Uterus (tissue), 4 donors: Measurements from ENCODE around the gene APOBEC3G. TPM values are rescaled to one million over a fixed set of nuclear protein-coding genes. Genes with fewer than 3 reads are reported as not detected.

Source experiments
- DNase-seq, 2 donors: peaks; one replicate each; pipeline ENCODE4 v3.0.0-alpha.2; 2019 to 2020
- H3K27ac ChIP-seq, 2 donors: fragments of 200-600 bp; sonication (generic); 1 replicate in 1 of 2; 2 replicates in 1 of 2; pipeline ENCODE4 v1.5.1; 2016 to 2018
- H3K27me3 ChIP-seq, 2 donors: fragments of 200-600 bp; sonication (generic); one replicate each; pipeline ENCODE4 v1.5.1; 2018 to 2019; ENCODE audit warnings: control low read depth in 1 of 2
- H3K36me3 ChIP-seq, 2 donors: fragments of 200-600 bp; sonication (generic); one replicate each; pipeline ENCODE4 v1.5.1; 2019; ENCODE audit warnings: control low read depth in 1 of 2
- H3K4me1 ChIP-seq, 2 donors: fragments of 200-600 bp; sonication (generic); one replicate each; pipeline ENCODE4 v1.5.1; 2018 to 2019; ENCODE audit warnings: control low read depth in 1 of 2
- H3K4me3 ChIP-seq, 2 donors: fragments of 200-600 bp; sonication (generic); 1 replicate in 1 of 2; 2 replicates in 1 of 2; pipeline ENCODE4 v1.5.1; 2018 to 2019; ENCODE audit warnings: mild to moderate bottlenecking in 1 of 2
- H3K9me3 ChIP-seq, 2 donors: fragments of 200-600 bp; sonication (generic); one replicate each; pipeline ENCODE4 v1.5.1; 2019; ENCODE audit warnings: control low read depth in 1 of 2
- POLR2A ChIP-seq, 2 donors: fragments of 450-650 bp; IDR thresholded peaks; one replicate each; pipeline ENCODE4 v1.6.1; 2016; ENCODE audit warnings: antibody characterized with exemption in 2 of 2, mild to moderate bottlenecking in 1 of 2, moderate library complexity in 1 of 2
- intact Hi-C: fragments of 100-400 bp; cut with DNase I; formaldehyde crosslinking; loops from one replicate; pipeline ENCODE4 v1.15.1; 2023; ENCODE audit warnings: low total_unique reads
- total RNA-seq, 4 donors: library from RNA; depleted of rRNA in 3 of 4; stranded (reverse); fragments of >200 nt in 3 of 4; gene quantifications; one replicate each; pipeline versions ENCODE4 v1.1.0 to v1.2.4, GENCODE V29; 2014 to 2023
- TF ChIP-seq, protein P1 (sequence below), 4 experiments: fragments of 200-600 bp in 2 of 4; fragments of 450-650 bp in 2 of 4; sonication (generic) in 2 of 4; IDR thresholded peaks; one replicate each; pipeline ENCODE4 v1.5.1; 2016 to 2019; ENCODE audit warnings: antibody characterized with exemption in 4 of 4, mild to moderate bottlenecking in 2 of 4, moderate library complexity in 1 of 4
- donor health status: DM: yes; HTN: yes; CAD: no.

The APOBEC3G gene
- total RNA-seq, 4 donors from 2014 or later, result 5.9 to 36.1 (median 21.6) TPM

DNA sequence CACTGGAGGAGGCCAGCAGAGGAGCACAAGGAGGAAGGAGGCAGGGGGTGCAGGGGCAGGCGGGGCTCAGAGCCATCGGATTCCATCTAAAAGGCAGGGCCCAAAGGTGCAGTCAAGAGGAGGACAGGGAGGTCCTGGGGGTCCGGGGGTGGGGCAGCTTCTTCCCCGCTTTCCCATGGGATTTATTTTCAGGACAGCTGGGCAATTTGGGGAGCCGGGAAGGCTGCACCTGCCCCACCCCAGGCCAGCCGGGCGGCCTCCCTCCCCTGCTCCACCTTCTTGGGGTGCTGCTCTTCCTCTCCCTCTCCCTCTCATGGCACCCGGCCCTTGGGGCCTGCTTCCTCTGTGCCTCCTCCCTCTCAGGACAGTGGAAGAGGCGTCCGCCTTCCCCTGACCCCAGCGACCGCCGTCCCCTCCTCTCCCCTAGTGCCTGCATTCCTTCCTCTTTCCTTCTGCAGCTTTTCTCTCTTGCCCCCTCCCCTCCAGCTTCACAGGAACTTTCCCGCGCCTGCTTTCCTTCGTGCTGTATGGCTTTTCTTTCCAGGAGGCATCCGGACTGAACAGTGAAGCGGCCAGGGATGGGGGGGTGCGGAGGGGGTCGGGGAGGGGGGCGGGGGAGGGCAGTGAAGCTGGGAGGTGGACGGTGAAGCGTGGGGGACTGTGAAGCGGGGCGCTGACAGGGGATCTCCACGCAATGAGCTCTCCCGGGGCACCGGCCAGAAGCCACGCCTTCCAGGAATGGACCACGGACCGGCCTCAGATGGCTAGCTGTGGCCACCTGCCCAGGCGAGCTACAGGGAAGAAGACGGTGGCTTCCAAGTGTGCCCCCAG, 46.9 kb downstream of the APOBEC3G start:
- Histone ChIP-seq H3K4me3 (no peak overlapping the region), H3K9me3 (no peaks in the 10 kb centered on the region), H3K27ac (no peak overlapping the region), H3K36me3 (no peaks in the 10 kb centered on the region), H3K4me1 (no peaks in the 10 kb centered on the region), H3K27me3 (no peaks in the 10 kb centered on the region)
- no peak for TF ChIP-seq POLR2A (IDR thresholded peaks at IDR 0.05)
- TF ChIP-seq, protein P1, sequence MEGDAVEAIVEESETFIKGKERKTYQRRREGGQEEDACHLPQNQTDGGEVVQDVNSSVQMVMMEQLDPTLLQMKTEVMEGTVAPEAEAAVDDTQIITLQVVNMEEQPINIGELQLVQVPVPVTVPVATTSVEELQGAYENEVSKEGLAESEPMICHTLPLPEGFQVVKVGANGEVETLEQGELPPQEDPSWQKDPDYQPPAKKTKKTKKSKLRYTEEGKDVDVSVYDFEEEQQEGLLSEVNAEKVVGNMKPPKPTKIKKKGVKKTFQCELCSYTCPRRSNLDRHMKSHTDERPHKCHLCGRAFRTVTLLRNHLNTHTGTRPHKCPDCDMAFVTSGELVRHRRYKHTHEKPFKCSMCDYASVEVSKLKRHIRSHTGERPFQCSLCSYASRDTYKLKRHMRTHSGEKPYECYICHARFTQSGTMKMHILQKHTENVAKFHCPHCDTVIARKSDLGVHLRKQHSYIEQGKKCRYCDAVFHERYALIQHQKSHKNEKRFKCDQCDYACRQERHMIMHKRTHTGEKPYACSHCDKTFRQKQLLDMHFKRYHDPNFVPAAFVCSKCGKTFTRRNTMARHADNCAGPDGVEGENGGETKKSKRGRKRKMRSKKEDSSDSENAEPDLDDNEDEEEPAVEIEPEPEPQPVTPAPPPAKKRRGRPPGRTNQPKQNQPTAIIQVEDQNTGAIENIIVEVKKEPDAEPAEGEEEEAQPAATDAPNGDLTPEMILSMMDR (IDR thresholded peaks at IDR 0.05), result no peak
- DNase-seq, result no peak
- intact Hi-C loops, result loop anchor here (10.0 kb wide), 1 partner anchor 259 kb away; no protein-coding TSS in a partner anchor

DNA sequence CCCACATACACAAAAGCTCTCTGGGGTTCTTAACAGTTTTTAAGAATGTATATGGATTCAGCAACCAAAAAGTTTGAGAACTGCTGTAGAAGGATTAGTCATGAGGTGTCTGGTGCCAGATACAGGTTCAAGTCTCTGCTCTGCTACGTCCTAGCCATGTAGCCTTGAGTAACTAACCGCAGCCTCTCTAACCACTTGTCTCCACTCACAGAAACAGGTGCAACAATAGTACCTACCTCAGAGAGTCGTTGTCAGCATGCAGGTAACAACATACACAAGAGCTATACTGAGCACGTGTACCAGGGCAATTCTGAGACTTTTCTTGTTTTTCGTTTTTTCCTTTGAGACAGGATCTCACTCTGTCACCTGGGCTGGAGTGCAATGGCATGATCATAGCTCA, 48.5 kb downstream of the APOBEC3G start:
- DNase-seq, result no peak
- TF ChIP-seq, protein P1 (IDR thresholded peaks at IDR 0.05), result no peak
- TF ChIP-seq POLR2A (IDR thresholded peaks at IDR 0.05), result no peak
- Histone ChIP-seq H3K4me3 (no peak overlapping the region), H3K27ac (no peak overlapping the region), H3K36me3 (no peaks in the 10 kb centered on the region), H3K27me3 (no peaks in the 10 kb centered on the region), H3K9me3 (no peaks in the 10 kb centered on the region), H3K4me1 (no peaks in the 10 kb centered on the region)
- intact Hi-C loops, result loop anchor here (10.0 kb wide), 1 partner anchor 261 kb away; no protein-coding TSS in a partner anchor

DNA sequence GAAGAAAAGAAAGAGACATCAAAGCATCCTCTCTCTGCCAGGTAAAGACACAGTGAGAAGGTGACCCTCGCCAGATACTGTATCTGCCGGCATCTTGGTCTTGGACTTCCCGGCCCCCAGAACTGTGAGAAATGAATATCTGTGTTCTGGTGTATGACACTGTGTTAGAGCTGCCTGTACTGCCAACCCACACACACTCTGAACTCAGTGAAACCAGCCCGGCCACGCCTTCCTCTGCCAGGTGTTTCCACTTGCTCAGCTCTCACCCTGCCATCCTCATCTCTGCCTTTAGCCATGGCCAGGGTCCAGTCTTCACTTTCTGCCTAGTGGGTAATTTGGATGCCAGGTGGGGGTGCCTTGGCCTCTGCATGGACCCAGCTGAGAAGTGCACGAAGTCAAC, 51.4 kb downstream of the APOBEC3G start:
- intact Hi-C loops, result loop anchor here (10.0 kb wide), 1 partner anchor 264 kb away; no protein-coding TSS in a partner anchor
- H3K4me3 ChIP-seq, result no peak overlapping the region
- H3K27me3 ChIP-seq, result no peaks in the 10 kb centered on the region
- DNase-seq, result no peak
- no peaks in the 10 kb centered on the region for H3K4me1 ChIP-seq
- TF ChIP-seq, protein P1 (IDR thresholded peaks at IDR 0.05), result no peak
- H3K36me3 ChIP-seq, result no peaks in the 10 kb centered on the region
- no peaks in the 10 kb centered on the region for H3K9me3 ChIP-seq
- no peak overlapping the region for H3K27ac ChIP-seq

DNA sequence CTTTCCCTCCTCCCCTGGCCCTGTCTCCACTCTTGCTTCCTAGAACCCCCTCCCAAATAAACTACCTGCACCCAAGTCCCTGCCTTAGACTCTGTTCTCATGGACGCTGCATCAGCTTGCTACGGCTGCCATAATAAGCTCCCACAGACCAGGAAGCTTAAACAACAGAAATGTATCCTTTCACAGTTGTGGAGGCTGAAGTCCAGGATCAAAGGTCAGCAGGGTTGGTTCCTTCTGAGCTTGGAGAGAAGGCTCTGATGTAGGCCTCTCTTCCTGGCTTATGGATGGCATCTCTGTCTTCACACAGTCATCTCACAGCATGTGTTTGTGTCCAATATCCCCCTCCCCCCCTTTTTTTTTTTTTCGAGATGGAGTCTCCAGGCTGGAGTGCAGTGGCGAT, 52.0 kb downstream of the APOBEC3G start:
- TF ChIP-seq, protein P1 (IDR thresholded peaks at IDR 0.05), result no peak
- TF ChIP-seq POLR2A (IDR thresholded peaks at IDR 0.05), result no peak
- no peak overlapping the region for H3K27ac ChIP-seq
- no peaks in the 10 kb centered on the region for H3K36me3 ChIP-seq
- no peaks in the 10 kb centered on the region for H3K4me1 ChIP-seq
- H3K4me3 ChIP-seq, result no peak overlapping the region
- DNase-seq, result no peak
- intact Hi-C loops, result loop anchor here (10.0 kb wide), 1 partner anchor 264 kb away; no protein-coding TSS in a partner anchor
- no peaks in the 10 kb centered on the region for H3K27me3 ChIP-seq
- H3K9me3 ChIP-seq, result no peaks in the 10 kb centered on the region

DNA sequence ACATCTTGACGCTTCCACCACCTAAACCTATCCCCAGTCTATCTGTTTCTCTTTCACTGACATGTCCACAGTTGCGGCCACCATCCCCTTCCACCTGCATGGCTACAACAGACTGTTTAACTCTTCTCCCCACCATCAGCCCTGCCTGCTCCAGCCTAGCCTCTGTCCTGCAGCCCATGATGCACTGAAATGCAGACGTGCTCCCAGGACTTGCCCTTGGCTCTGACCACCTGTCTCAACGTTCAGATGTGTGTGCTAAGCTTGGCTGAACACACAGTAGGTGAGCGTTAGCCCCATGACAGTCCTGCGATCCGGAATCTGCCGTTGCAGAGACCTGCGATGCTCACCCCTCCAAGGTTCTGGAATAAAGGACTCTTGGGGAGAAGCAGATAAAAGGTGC, 52.7 kb downstream of the APOBEC3G start:
- Histone ChIP-seq H3K4me3 (no peak overlapping the region), H3K27me3 (no peaks in the 10 kb centered on the region), H3K36me3 (no peaks in the 10 kb centered on the region), H3K9me3 (no peaks in the 10 kb centered on the region), H3K27ac (no peak overlapping the region), H3K4me1 (no peaks in the 10 kb centered on the region)
- no peak for DNase-seq
- no peak for TF ChIP-seq POLR2A (IDR thresholded peaks at IDR 0.05)
- TF ChIP-seq, protein P1 (IDR thresholded peaks at IDR 0.05), result no peak
- intact Hi-C loops, result loop anchor here (10.0 kb wide), 1 partner anchor 265 kb away; no protein-coding TSS in a partner anchor
